A549 (cell line): Measurements from ENCODE around the gene EIF4G1.

Experiments used
- CEBPB ChIP-seq, 2 experiments: fragments of >200 bp in 1 of 2; sonication (Bioruptor Twin) in 1 of 2; formaldehyde crosslinking in 1 of 2; IDR thresholded peaks; 2 replicates each; pipeline ENCODE4 v1.6.1; 2012 to 2016
- EP300 ChIP-seq, 2 experiments: fragments of >200 bp; sonication (Bioruptor Twin); formaldehyde crosslinking; IDR thresholded peaks; 2 replicates in 1 of 2; 3 replicates in 1 of 2; pipeline ENCODE4 v1.6.1; 2016 to 2017
- HOXB5 ChIP-seq: fragments of 250-450 bp; sonication (Bioruptor Pico); IDR thresholded peaks from 2 replicates; pipeline ENCODE4 v1.5.0; 2020; ENCODE audit warnings: mild to moderate bottlenecking, moderate library complexity

- no peak for TF ChIP-seq EP300 (IDR thresholded peaks at IDR 0.05)
- no peak for TF ChIP-seq HOXB5 (CRISPR knock-in tag)
- no peak for TF ChIP-seq CEBPB (IDR thresholded peaks at IDR 0.05)
Observed at GRCh38 chr3:184361532-184361931, 47.1 kb downstream of the EIF4G1 start, which contains the start of the genes CLCN2 and POLR2H.
